HTERT RPE-1 (cell line): ENCODE data around the gene PDGFRB.

Source experiments
- in situ Hi-C: fragments of 300-500 bp; cut with MboI; formaldehyde crosslinking; loops from 4 replicates; pipeline ENCODE4 v1.14.3; 2020; ENCODE audit warnings: low sequenced_read_pairs

PDGFRB gene

GRCh38 chr5:150117945-150118560 lies 37.6 kb downstream of the PDGFRB start:
- in situ Hi-C loops = no loop called here

DNA sequence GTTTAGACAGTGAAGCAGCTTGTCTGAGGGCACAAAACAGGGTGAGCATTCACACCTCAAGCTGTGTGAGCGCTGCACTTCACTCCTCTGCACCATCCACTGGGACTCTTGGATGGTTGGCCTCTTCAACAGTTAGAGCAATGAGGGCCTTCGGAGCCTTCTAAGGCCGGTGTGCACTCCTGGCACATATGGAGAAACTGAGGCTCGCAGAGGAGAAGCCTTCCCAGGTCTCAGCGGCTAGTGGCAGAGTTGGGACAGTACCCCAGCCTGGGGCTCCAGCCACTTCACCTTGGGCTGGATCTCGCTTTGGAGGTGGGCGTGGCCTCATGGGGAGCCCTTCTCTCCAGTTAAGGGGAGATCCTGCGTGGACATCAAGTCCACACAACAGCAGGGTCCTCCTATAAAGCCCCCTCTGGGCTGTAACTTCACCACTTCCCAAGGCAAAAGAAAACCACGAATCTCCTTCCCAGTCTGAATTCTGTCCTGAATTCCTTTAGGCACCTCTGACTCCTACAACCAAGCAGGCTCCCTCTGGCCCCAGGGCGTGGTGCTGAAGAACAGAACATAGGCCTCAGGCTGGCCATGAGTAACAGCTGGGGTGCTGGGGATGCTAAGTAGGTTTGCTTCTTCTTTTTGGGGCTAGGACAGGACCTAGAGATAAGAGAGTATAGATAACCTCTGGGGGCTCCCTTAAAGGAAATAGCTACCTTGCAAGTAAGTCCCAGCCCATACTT lies 38.8 kb downstream of the PDGFRB start:
- in situ Hi-C loops = no loop called here

DNA sequence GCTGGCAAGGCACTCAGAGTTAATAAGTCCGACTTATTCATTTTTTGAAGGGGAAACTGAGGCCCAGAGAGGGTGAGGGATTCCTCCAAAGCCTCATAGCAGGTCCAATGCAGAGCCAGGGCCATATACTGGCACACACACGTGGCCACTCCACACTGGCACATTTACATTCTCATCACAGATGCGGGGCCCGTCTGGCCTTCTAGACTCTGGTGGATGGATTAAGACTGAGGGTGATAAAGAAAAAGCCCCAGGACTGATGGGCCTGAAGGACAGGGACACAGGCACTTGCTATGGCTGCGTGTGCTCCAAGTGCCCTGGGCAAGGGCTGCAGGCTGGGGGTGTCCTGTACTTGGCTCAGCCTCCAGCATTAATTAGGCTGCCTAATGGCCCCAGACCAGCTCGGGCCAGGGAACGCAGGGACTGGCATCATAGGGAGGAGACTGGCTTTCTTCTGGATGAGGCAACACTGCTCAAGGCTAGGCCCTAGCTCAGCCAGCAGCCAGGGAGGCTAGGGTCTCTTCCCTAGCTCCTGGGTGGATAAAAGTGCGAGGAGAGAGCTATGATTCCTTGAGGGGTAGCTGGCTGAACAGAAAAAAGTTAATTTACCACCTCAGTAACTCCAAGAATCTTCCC lies 40.8 kb downstream of the PDGFRB start:
- in situ Hi-C loops = no loop called here

GRCh38 chr5:150114102-150114641 lies 41.5 kb downstream of the PDGFRB start:
- in situ Hi-C loops = no loop called here

- in situ Hi-C loops = no loop called here
Measured at GRCh38 chr5:150113047-150113744, 42.4 kb downstream of the PDGFRB start.

DNA sequence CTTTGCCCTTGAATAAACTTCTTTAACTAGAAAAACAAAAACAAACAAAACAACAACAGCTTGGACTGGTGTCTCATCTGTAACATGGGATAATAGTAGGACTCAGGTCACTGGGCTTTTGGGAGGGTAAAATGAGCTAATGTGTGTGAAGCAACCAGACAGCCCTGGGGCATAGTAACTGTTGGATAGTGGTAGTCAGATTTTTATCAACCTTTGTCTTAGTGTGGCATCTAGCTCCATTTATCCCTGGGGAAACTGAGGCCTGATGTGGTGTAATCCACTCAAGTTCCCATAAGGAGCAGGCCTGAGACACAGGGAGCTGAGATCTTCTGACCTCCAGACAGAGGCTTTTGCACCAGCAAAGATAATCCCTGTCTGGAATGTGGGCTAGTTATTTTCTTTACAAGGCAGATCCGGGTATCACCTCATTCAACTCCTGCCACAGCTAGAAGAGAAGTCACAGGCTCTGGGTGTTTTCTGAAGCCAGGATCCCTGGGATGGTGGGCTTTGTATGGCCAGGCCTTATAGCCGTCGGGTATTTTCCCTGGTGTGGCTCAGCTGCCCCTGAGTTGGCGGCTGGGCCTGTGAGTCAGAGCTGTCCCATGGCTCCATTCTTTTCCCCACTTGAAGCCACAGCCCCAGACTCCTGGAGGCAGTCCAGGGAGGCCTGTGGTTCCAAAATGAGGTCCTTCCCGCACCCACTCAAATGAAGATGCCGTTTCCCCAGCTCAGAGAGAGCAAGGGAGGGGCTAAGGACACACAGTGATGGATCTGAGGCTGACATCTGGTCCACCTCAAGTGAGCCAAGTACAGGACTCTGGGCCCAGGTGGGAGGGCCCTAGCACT lies 43.2 kb downstream of the PDGFRB start:
- in situ Hi-C loops = no loop called here

- in situ Hi-C loops = no loop called here
Measured at GRCh38 chr5:150111122-150111521, 44.5 kb downstream of the PDGFRB start.

GRCh38 chr5:150109921-150110320 lies 45.7 kb downstream of the PDGFRB start:
- in situ Hi-C loops = no loop called here

GRCh38 chr5:150108711-150109514 lies 46.7 kb downstream of the PDGFRB start:
- in situ Hi-C loops = no loop called here

DNA sequence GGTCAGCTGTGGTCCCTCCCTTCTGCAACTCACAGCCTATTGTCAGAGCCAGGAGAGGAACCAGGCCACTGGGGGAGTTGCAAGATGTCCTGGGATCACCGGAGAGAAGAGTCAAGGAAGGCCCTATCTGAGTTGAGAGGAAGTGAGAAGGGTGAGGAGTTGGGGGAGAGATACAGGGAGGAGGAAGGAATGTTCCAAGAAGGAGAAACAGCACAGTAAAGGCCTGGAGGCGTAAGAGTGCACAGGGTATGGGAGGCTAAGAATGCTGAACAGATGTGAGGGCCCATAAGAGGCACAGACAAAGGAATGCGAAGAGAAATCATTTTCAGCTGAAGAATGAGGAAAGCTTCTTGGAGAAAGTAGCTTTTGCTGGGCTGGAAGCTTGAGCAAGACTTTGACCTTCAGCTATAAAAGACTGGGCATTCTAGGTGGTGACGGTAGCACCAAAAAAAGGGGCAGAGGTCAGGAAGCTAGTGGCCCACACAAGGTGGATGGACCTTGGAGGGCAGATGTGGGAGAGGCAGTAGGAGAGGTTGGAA lies 47.7 kb downstream of the PDGFRB start:
- in situ Hi-C loops = no loop called here

GRCh38 chr5:150106674-150107426 lies 48.8 kb downstream of the PDGFRB start:
- in situ Hi-C loops = no loop called here

DNA sequence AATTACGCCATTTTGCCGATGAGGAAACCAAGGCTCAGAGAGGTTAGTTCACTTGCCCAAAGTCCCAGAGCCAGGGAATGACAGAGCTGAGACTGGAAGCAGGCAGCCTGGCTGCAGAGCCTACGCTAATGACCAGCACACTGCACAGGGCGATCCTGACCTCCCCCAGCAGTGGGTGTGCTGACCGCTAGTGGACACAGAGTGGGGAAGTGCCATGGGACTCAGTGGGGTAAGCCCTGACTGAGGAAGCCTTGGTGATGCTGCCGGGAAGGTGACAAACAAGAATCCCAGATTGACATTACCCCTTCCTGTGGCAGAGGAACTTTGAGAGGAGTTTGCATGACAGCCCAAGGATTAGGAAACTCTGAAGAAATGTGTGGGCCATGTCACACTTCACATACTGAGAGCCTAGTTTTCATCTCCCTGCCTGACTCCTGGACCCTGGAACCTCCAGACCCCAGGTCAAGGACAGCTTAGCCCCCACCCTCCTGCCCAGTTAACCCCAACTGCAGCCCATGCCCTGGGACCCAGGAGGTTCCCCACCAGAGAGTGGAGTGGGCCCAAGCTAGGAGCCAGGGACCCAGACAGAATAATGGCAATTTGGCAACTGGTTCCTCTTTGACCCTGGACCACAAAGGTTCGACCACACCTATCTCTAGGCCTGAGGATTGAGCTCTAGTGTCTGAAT lies 49.6 kb downstream of the PDGFRB start:
- in situ Hi-C loops = no loop called here

- in situ Hi-C loops = no loop called here
Measured at GRCh38 chr5:150104550-150104870, 51.1 kb downstream of the PDGFRB start.

DNA sequence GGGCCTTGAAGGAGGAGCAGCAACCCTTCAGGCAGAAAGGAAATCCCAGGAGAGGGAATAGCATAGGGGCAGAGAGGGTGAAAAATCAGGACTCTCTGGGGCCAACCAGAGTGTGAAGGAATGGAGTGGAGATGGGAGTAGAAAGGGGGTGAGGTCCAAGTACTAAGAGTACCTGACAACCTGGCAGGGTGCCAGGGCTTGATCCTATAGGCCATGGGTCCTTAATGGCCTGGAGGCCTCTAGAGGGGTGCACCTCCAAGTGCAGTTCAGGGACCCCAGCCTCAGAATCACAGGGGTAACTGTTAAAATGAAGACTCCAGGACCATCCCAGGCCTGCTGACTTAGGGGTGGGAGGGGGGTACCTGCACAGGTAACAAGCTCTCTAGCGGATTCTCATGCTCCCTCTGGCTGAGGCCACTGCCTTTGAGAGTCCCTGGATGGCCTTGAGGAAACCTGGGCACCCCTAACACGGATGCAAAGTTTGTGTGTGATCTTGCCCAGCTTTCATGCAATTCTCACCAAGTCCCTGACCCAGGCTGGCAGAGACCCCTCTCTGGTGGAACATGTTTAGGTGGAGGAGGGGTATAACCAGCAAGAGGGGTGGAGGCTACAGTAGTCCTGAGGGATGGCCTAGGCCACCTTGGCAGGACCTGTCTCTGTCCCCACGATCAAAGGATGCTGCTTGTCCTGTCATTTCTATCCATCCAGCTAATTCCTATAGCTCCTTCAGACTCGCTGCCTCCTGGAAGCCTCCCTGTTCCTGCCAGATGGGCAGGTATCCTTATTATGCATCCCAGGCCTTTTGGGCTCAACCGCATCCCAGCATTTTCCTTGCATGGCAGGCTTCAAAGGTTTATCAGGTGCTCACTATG lies 51.7 kb downstream of the PDGFRB start:
- in situ Hi-C loops = no loop called here

- in situ Hi-C loops = no loop called here
Measured at GRCh38 chr5:150101023-150101422, 54.6 kb downstream of the PDGFRB start.

DNA sequence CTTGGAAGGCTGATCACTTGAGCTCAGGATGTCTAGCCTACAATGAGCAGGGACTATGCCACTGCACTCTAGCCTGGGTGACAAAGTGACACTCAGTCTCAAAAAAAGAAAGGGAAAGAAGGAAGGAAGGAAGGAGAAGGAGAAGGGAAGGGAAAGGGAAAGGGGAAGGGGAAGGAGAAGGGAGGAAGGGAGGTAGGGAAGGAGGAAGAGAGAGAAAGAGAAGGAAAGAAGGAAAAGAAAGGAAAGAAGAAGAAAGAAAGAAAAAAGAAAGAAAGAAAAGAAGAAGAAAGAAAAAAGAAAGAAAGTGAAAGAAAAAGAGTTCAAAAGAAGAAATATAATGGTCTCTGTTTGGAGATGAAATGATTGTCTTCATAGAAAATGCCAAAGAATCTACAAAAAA lies 58.5 kb downstream of the PDGFRB start:
- in situ Hi-C loops = no loop called here

- in situ Hi-C loops = no loop called here
Measured at GRCh38 chr5:150092159-150092787, 63.4 kb downstream of the PDGFRB start.
